Thymus (tissue), 11 donors: ENCODE measurements around the gene DAZAP1. TPM values are rescaled to one million over a fixed set of nuclear protein-coding genes. Genes with fewer than 3 reads are reported as not detected.

Source experiments
- DNase-seq, 9 donors: peaks; one replicate each; pipeline ENCODE4 v3.0.0-alpha.2; 2013; ENCODE audit warnings: low spot score in 9 of 9, low read depth in 6 of 9, missing footprints in 1 of 9
- H3K27ac ChIP-seq, 2 donors: one replicate each; pipeline ENCODE4 v1.5.1; 2013; ENCODE audit warnings: control low read depth in 1 of 2, low read depth in 1 of 2, low read length in 1 of 2, mild to moderate bottlenecking in 1 of 2, moderate library complexity in 1 of 2
- H3K27me3 ChIP-seq, 2 donors: one replicate each; pipeline ENCODE4 v1.5.1; 2013; ENCODE audit warnings: low read length in 1 of 2; ENCODE audit not compliant: control insufficient read depth in 2 of 2, insufficient read depth in 1 of 2
- H3K36me3 ChIP-seq, 2 donors: one replicate each; pipeline ENCODE4 v1.5.1; 2013; ENCODE audit warnings: low read length in 1 of 2, mild to moderate bottlenecking in 1 of 2, moderate library complexity in 1 of 2; ENCODE audit not compliant: control insufficient read depth in 2 of 2, insufficient read depth in 2 of 2
- H3K4me1 ChIP-seq, 2 donors: one replicate each; pipeline ENCODE4 v1.5.1; 2013; ENCODE audit warnings: low read length in 2 of 2; ENCODE audit not compliant: control insufficient read depth in 2 of 2, insufficient read depth in 2 of 2
- H3K4me3 ChIP-seq, 2 donors: one replicate each; pipeline ENCODE4 v1.5.1; 2013; ENCODE audit warnings: low read length in 2 of 2, control low read depth in 1 of 2, mild to moderate bottlenecking in 1 of 2
- H3K9me3 ChIP-seq, 2 donors: one replicate each; pipeline ENCODE4 v1.5.1; 2013; ENCODE audit warnings: low read length in 1 of 2, mild to moderate bottlenecking in 1 of 2; ENCODE audit not compliant: control insufficient read depth in 2 of 2, insufficient read depth in 1 of 2
- WGBS: extraction: QIAGEN DNeasy Blood & Tissue Kit; methylation state at CpG from one replicate; pipeline ENCODE4 v1.1.7; 2013; 5-methylcytosine and 5-hydroxymethylcytosine counted together
- polyA plus RNA-seq: library from polyadenylated mRNA; stranded (reverse); fragments of 200-250 nt; gene quantifications from one replicate; pipeline ENCODE4 v1.2.3, GENCODE V29; 2013
- total RNA-seq: library from RNA; stranded (reverse); fragments of 120-200 nt; gene quantifications from one replicate; pipeline ENCODE4 v1.2.4, GENCODE V29; 2013
- donor health status: healthy.

DAZAP1 gene
- total and polyA plus RNA-seq, 2 donors = 67.8 to 112 TPM

GRCh38 chr19:1466461-1467214, 59.3 kb downstream of the DAZAP1 start:
- Histone ChIP-seq H3K4me3 (no peak overlapping the region), H3K4me1 (peaks cover 18 to 20% of the 10 kb centered on the region in 2 donors), H3K27me3 (peaks cover 68 to 72% of the 10 kb centered on the region in 2 donors), H3K9me3 (peaks cover 2 to 9% of the 10 kb centered on the region in 2 donors), H3K36me3 (no peaks in the 10 kb centered on the region), H3K27ac (no peak overlapping the region)
- DNase-seq = no peak
- 37% methylated on average over 70 of the region's 70 CpGs for WGBS

GRCh38 chr19:1467215-1467489, 59.8 kb downstream of the DAZAP1 start:
- DNase-seq = no peak
- Histone ChIP-seq H3K27me3 (peaks cover 73 to 77% of the 10 kb centered on the region in 2 donors), H3K27ac (no peak overlapping the region), H3K4me1 (peaks cover 18 to 20% of the 10 kb centered on the region in 2 donors), H3K9me3 (peaks cover 2 to 9% of the 10 kb centered on the region in 2 donors), H3K36me3 (no peaks in the 10 kb centered on the region), H3K4me3 (no peak overlapping the region)
- 4% methylated on average over 36 of the region's 36 CpGs for WGBS

- Histone ChIP-seq H3K27me3 (peaks cover 78 to 82% of the 10 kb centered on the region in 2 donors), H3K27ac (no peak overlapping the region), H3K4me3 (no peak overlapping the region), H3K9me3 (peaks cover 2 to 9% of the 10 kb centered on the region in 2 donors), H3K4me1 (peaks cover 18 to 20% of the 10 kb centered on the region in 2 donors), H3K36me3 (no peaks in the 10 kb centered on the region)
- 4% methylated on average over 92 of the region's 92 CpGs for WGBS
- no peak for DNase-seq
These were observed 60.3 kb downstream of the DAZAP1 start for GRCh38 chr19:1467490-1468273.

DNA sequence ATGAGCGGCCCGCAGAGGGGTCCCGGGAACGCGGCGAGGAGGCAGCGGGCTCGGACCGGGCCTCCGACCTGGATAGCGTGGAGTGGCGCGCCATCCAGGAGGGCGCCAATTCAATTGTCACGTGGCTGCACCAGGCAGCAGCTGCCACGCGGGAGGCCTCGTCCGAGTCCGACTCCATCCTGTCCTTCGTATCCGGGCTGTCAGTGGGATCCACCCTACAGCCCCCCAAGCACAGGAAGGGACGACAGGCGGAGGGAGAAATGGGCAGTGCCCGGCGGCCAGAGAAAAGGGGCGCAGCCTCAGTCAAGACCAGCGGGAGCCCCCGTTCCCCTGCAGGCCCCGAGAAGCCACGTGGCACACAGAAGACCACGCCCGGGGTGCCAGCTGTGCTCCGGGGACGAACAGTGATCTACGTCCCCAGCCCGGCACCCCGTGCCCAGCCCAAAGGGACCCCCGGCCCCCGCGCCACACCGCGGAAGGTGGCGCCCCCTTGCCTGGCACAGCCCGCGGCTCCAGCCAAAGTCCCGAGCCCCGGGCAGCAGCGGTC, 61.0 kb downstream of the DAZAP1 start:
- peaks cover 18 to 20% of the 10 kb centered on the region in 2 donors for H3K4me1 ChIP-seq
- no peak overlapping the region for H3K27ac ChIP-seq
- no peak for DNase-seq
- WGBS = 7% methylated on average over 49 of the region's 49 CpGs
- peaks cover 85 to 89% of the 10 kb centered on the region in 2 donors for H3K27me3 ChIP-seq
- H3K36me3 ChIP-seq = no peaks in the 10 kb centered on the region
- H3K9me3 ChIP-seq = peaks cover 2 to 9% of the 10 kb centered on the region in 2 donors
- H3K4me3 ChIP-seq = peak overlapping the region in 1 of 2 donors; percentile 47

DNA sequence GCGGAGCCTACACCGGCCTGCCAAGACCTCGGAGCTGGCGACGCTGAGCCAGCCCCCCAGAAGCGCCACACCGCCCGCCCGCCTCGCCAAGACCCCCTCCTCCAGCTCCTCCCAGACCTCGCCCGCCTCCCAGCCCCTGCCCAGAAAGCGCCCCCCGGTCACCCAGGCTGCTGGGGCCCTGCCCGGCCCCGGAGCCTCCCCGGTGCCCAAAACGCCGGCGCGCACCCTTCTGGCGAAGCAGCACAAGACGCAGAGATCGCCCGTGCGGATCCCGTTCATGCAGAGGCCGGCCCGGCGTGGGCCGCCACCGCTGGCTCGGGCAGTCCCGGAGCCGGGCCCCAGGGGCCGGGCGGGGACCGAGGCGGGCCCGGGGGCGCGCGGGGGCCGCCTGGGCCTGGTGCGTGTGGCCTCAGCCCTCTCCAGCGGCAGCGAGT, 61.5 kb downstream of the DAZAP1 start:
- 2% methylated on average over 47 of the region's 47 CpGs for WGBS
- Histone ChIP-seq H3K9me3 (peaks cover 2 to 9% of the 10 kb centered on the region in 2 donors), H3K4me1 (peaks cover 18 to 20% of the 10 kb centered on the region in 2 donors), H3K27me3 (peaks cover 86 to 94% of the 10 kb centered on the region in 2 donors), H3K27ac (no peak overlapping the region), H3K4me3 (peak overlapping the region in 1 of 2 donors; percentile 47), H3K36me3 (no peaks in the 10 kb centered on the region)
- DNase-seq = no peak

GRCh38 chr19:1469255-1470054, 62.1 kb downstream of the DAZAP1 start:
- Histone ChIP-seq H3K36me3 (peaks cover 0 to 3% of the 10 kb centered on the region in 2 donors), H3K4me1 (peaks cover 18 to 20% of the 10 kb centered on the region in 2 donors), H3K4me3 (peak overlapping the region in 1 of 2 donors; percentile 47), H3K27me3 (peaks cover 86 to 91% of the 10 kb centered on the region in 2 donors), H3K27ac (no peak overlapping the region), H3K9me3 (peaks cover 2 to 9% of the 10 kb centered on the region in 2 donors)
- WGBS = 1% methylated on average over 117 of the region's 117 CpGs
- DNase-seq = no peak

DNA sequence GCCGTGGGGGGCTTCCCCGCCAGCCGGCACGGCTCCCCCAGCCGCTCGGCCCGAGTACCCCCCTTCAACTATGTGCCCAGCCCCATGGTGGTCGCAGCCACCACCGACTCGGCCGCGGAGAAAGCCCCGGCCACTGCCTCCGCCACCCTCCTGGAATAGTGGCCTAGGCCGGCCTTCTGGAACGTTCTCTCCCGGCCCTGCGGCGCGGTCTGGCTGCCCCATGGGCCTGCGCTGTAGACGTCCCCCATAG, 62.6 kb downstream of the DAZAP1 start:
- H3K9me3 ChIP-seq = peaks cover 2 to 9% of the 10 kb centered on the region in 2 donors
- H3K4me1 ChIP-seq = peaks cover 18 to 20% of the 10 kb centered on the region in 2 donors
- H3K27me3 ChIP-seq = peaks cover 85 to 86% of the 10 kb centered on the region in 2 donors
- 5% methylated on average over 22 of the region's 22 CpGs for WGBS
- peaks cover 0 to 8% of the 10 kb centered on the region in 2 donors for H3K36me3 ChIP-seq
- no peak for DNase-seq
- H3K27ac ChIP-seq = no peak overlapping the region
- peak overlapping the region in 1 of 2 donors; percentile 47 for H3K4me3 ChIP-seq

- Histone ChIP-seq H3K27ac (no peak overlapping the region), H3K9me3 (peaks cover 2 to 9% of the 10 kb centered on the region in 2 donors), H3K36me3 (peaks cover 0 to 12% of the 10 kb centered on the region in 2 donors), H3K4me1 (peaks cover 18 to 20% of the 10 kb centered on the region in 2 donors), H3K27me3 (peaks cover 80 to 81% of the 10 kb centered on the region in 2 donors), H3K4me3 (peak overlapping the region in 1 of 2 donors; percentile 47)
- DNase-seq = peak in 3 of 9 donors; percentile 54 to 67 (median 57)
- WGBS = 1% methylated on average over 67 of the region's 67 CpGs
These were observed 63.1 kb downstream of the DAZAP1 start for GRCh38 chr19:1470305-1471009.
